HepG2 (cell line): ENCODE measurements around the gene ABCC2. TPM values are rescaled to one million over a fixed set of nuclear protein-coding genes. Genes with fewer than 3 reads are reported as not detected.

ENCODE experiments used
- ATAC-seq: fragments of 200-7000 bp; cut with Tn5 transposase; 3 replicates; pipeline ENCODE4 v1.9.1; 2020; ENCODE audit warnings: mild to moderate bottlenecking, moderate library complexity
- BruUV-seq: library from RNA; stranded (reverse); fragments of 400-500 nt; replicated peaks from 2 replicates; lab custom pipeline; 2021; lab: Mats Ljungman, UMichigan
- CTCF ChIA-PET: fragments of 300-600 bp; formaldehyde crosslinking; extraction: SDS; loops from one replicate; lab custom pipeline; 2021; ENCODE audit warnings: low total read pairs, inconsistent platforms, low intra/inter-chr PET ratio; lab: Yijun Ruan, JAX
- POLR2A ChIA-PET: fragments of 350-600 bp; sonication (Branson Sonifier 250); formaldehyde crosslinking; loops from one replicate; lab custom pipeline; 2020; ENCODE audit warnings: antibody characterized with exemption, inconsistent platforms; lab: Yijun Ruan, JAX
- DNase-seq: peaks from one replicate; pipeline ENCODE4 v3.0.0-alpha.2; 2015; ENCODE audit warnings: low spot score
- FAIRE-seq: peaks from 3 replicates; lab custom pipeline; 2011; peaks lifted over from hg19 to GRCh38; lab: Jason Lieb, UNC
- H2AFZ ChIP-seq: one replicate; pipeline ENCODE4 v1.6.1; 2011; ENCODE audit warnings: low read length, inconsistent platforms
- H3K27ac ChIP-seq: fragments of 300-600 bp; 3 replicates; pipeline ENCODE4 v1.8.0; 2011; ENCODE audit warnings: mixed run types, mild to moderate bottlenecking, mixed read lengths, low read length, inconsistent platforms; ENCODE audit not compliant: insufficient read depth; ENCODE audit errors: extremely low read length
- H3K27me3 ChIP-seq, 2 experiments: fragments of 200-600 bp in 1 of 2; 2 replicates in 1 of 2; 3 replicates in 1 of 2; pipeline versions ENCODE4 v1.6.0 to v1.8.0; 2011; ENCODE audit warnings: low read length in 2 of 2, mild to moderate bottlenecking in 2 of 2, moderate library complexity in 2 of 2, inconsistent platforms in 1 of 2; ENCODE audit not compliant: insufficient read depth in 2 of 2, control insufficient read depth in 1 of 2
- H3K36me3 ChIP-seq, 2 experiments: fragments of 200-600 bp in 1 of 2; replicated peaks in 1 of 2; 2 replicates in 1 of 2; 3 replicates in 1 of 2; pipeline versions ENCODE4 v1.5.1 to v1.8.0; 2011; ENCODE audit warnings: low read length in 2 of 2, inconsistent platforms in 1 of 2; ENCODE audit not compliant: insufficient read depth in 2 of 2, control insufficient read depth in 1 of 2
- H3K4me1 ChIP-seq: 2 replicates; pipeline ENCODE4 v1.5.1; 2012; ENCODE audit warnings: low read length, inconsistent platforms; ENCODE audit not compliant: insufficient read depth
- H3K4me2 ChIP-seq: 2 replicates; pipeline ENCODE4 v1.6.0; 2011; ENCODE audit warnings: low read depth, low read length, inconsistent platforms
- H3K4me3 ChIP-seq, 3 experiments: fragments of 200-600 bp in 1 of 3; sonication (generic), shearing (Covaris generic) in 1 of 3; replicated peaks in 1 of 3; 2 replicates each; pipeline ENCODE4 v1.5.1; 2011 to 2016; ENCODE audit warnings: low read length in 3 of 3, inconsistent platforms in 2 of 3, low read depth in 2 of 3, mild to moderate bottlenecking in 2 of 3, control low read depth in 1 of 3, mixed read lengths in 1 of 3; ENCODE audit not compliant: insufficient read depth in 1 of 3
- H3K79me2 ChIP-seq: one replicate; pipeline ENCODE4 v1.6.1; 2011; ENCODE audit warnings: low read length, inconsistent platforms; ENCODE audit not compliant: insufficient read depth
- H3K9ac ChIP-seq: 2 replicates; pipeline ENCODE4 v1.6.0; 2011; ENCODE audit warnings: mild to moderate bottlenecking, low read depth, low read length, inconsistent platforms; ENCODE audit not compliant: insufficient read depth
- H3K9me3 ChIP-seq: 2 replicates; pipeline ENCODE4 v1.5.1; 2012; ENCODE audit warnings: mild to moderate bottlenecking, low read length
- H4K20me1 ChIP-seq: 2 replicates; pipeline ENCODE4 v1.6.0; 2011; ENCODE audit warnings: inconsistent platforms, mild to moderate bottlenecking, low read length, moderate library complexity; ENCODE audit not compliant: insufficient read depth
- DPF2 ChIP-seq: sonication (generic); formaldehyde crosslinking; IDR thresholded peaks from 2 replicates; pipeline ENCODE4 v1.4.0; 2020; ENCODE audit warnings: mild to moderate bottlenecking, low read depth, missing genetic modification reagents, borderline replicate concordance
- ETV5 ChIP-seq: IDR thresholded peaks from 2 replicates; pipeline ENCODE4 v1.6.1; 2018; ENCODE audit warnings: missing biosample characterization, missing genetic modification reagents, inconsistent platforms, borderline replicate concordance
- KLF12 ChIP-seq: sonication (generic); formaldehyde crosslinking; IDR thresholded peaks from 2 replicates; pipeline ENCODE4 v1.4.0; 2020; ENCODE audit warnings: missing genetic modification reagents, borderline replicate concordance
- LCORL ChIP-seq, 2 experiments: fragments of 450-650 bp in 1 of 2; sonication (generic) in 1 of 2; formaldehyde crosslinking in 1 of 2; IDR thresholded peaks; 2 replicates each; pipeline versions ENCODE4 v1.5.0 to v1.6.1; 2017 to 2020; ENCODE audit warnings: antibody characterized with exemption in 1 of 2, missing genetic modification reagents in 1 of 2
- NR3C1 ChIP-seq: sonication (generic); formaldehyde crosslinking; IDR thresholded peaks from 2 replicates; pipeline ENCODE4 v1.4.0; 2020; ENCODE audit warnings: missing genetic modification reagents
- POLR2A ChIP-seq, 2 experiments: IDR thresholded peaks; 2 replicates each; pipeline ENCODE4 v1.6.1; 2011; ENCODE audit warnings: low read depth in 2 of 2, low read length in 2 of 2, mild to moderate bottlenecking in 1 of 2, moderate library complexity in 1 of 2; ENCODE audit not compliant: insufficient read depth in 1 of 2
- POLR2G ChIP-seq: fragments of 200-400 bp; formaldehyde crosslinking; IDR thresholded peaks from 2 replicates; pipeline ENCODE4 v1.6.1; 2018; ENCODE audit warnings: mild to moderate bottlenecking, low read depth, low read length, moderate library complexity
- RBM22 ChIP-seq: fragments of 200-400 bp; formaldehyde crosslinking; optimal IDR thresholded peaks from 2 replicates; pipeline ENCODE3; 2017; ENCODE audit warnings: mild to moderate bottlenecking, low read length, moderate library complexity
- RFX1 ChIP-seq: fragments of 450-650 bp; IDR thresholded peaks from 2 replicates; pipeline ENCODE4 v1.6.1; 2017
- SOX6 ChIP-seq, 2 experiments: fragments of 450-650 bp in 1 of 2; sonication (generic) in 1 of 2; formaldehyde crosslinking in 1 of 2; IDR thresholded peaks; 2 replicates each; pipeline versions ENCODE4 v1.4.0 to v1.6.1; 2017 to 2020; ENCODE audit warnings: antibody characterized with exemption in 1 of 2, mild to moderate bottlenecking in 1 of 2, missing genetic modification reagents in 1 of 2
- ZFYVE20 ChIP-seq: sonication (generic); formaldehyde crosslinking; IDR thresholded peaks from 2 replicates; pipeline ENCODE4 v1.8.0; 2023; ENCODE audit warnings: low read depth, mild to moderate bottlenecking, moderate library complexity, missing genetic modification reagents, borderline replicate concordance
- ZNF12 ChIP-seq: sonication (generic); formaldehyde crosslinking; IDR thresholded peaks from 2 replicates; pipeline ENCODE4 v1.5.0; 2020; ENCODE audit warnings: missing genetic modification reagents
- ZNF326 ChIP-seq: sonication (generic); formaldehyde crosslinking; IDR thresholded peaks from 2 replicates; pipeline ENCODE4 v1.4.0; 2020; ENCODE audit warnings: missing genetic modification reagents, borderline replicate concordance
- ZNF329 ChIP-seq: sonication (generic); formaldehyde crosslinking; IDR thresholded peaks from 2 replicates; pipeline ENCODE4 v1.9.0; 2021; ENCODE audit warnings: low read depth, mild to moderate bottlenecking, missing genetic modification reagents
- ZNF879 ChIP-seq: sonication (generic); formaldehyde crosslinking; IDR thresholded peaks from 2 replicates; pipeline ENCODE4 v1.8.1; 2023; ENCODE audit warnings: missing genetic modification reagents
- WGBS: methylation state at CpG from one replicate; pipeline ENCODE4 v1.1.6; 2017; ENCODE audit warnings: low lambda C conversion rate; 5-methylcytosine and 5-hydroxymethylcytosine counted together
- in situ Hi-C: cut with HindIII; loops from 2 replicates; pipeline ENCODE4 v1.10.0; 2017; ENCODE audit warnings: low pct_unique_long_range_greater_than_20kb; ENCODE audit not compliant: extremely low pct_ligation_motif_present
- intact Hi-C: fragments of 100-400 bp; cut with micrococcal nuclease; formaldehyde crosslinking; loops from one replicate; pipeline ENCODE4 v1.10.0; 2022; ENCODE audit not compliant: unreplicated experiment
- polyA plus RNA-seq, 8 experiments: library from polyadenylated mRNA; depleted of rRNA in 3 of 8; stranded (reverse) in 7 of 8; unstranded in 1 of 8; fragments of >200 nt; fragmentation: Illumina TruSeq in 4 of 8; extraction: Trizol in 4 of 8; gene quantifications; 2 replicates each; pipeline versions ENCODE4 v1.2.1 to v1.2.3, GENCODE V29; 2011 to 2016; ENCODE audit warnings: low read depth in 4 of 8, missing spikeins in 1 of 8, mixed read lengths in 1 of 8; ENCODE audit not compliant: insufficient read depth in 1 of 8
- total RNA-seq, 5 experiments: library from RNA; depleted of rRNA; stranded (reverse); fragments of >200 nt; fragmentation: Illumina TruSeq; extraction: Trizol; gene quantifications; 2 replicates each; pipeline ENCODE4 v1.2.3, GENCODE V29; 2016; ENCODE audit warnings: low read depth in 1 of 5
- TF ChIP-seq, protein P1 (sequence below): sonication (generic); formaldehyde crosslinking; IDR thresholded peaks from 2 replicates; pipeline ENCODE4 v1.4.0; 2020; ENCODE audit warnings: missing genetic modification reagents

The ABCC2 gene
- total and polyA plus RNA-seq, 2 of the 13 experiments (the other 11 are each of a cell fraction or from before 2014, with no cell fraction given), result 181 to 497 TPM

DNA sequence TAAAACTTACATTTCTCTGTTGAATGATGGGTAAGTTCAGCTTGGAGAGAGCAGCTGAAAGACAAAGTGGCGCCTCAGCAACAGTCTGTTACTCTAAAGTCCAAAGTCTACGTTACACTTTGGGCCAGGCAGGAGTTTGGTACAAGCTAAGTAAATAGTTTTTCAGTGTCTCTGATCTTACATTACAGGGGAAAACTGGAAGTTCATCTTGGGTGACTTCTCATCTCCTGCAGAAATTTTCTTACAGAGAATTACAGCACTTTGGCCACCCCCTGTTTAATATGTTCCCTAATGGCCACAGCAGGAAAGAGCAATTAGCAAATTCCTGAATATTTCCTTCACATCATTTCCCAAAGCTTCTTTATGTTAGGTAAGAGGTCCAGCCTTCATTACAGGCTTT, 67.1 kb downstream of the ABCC2 start (continued):
- TF ChIP-seq, protein P1, sequence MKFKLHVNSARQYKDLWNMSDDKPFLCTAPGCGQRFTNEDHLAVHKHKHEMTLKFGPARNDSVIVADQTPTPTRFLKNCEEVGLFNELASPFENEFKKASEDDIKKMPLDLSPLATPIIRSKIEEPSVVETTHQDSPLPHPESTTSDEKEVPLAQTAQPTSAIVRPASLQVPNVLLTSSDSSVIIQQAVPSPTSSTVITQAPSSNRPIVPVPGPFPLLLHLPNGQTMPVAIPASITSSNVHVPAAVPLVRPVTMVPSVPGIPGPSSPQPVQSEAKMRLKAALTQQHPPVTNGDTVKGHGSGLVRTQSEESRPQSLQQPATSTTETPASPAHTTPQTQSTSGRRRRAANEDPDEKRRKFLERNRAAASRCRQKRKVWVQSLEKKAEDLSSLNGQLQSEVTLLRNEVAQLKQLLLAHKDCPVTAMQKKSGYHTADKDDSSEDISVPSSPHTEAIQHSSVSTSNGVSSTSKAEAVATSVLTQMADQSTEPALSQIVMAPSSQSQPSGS, result peak; percentile 40; the same call in 1 of the 2 replicates
- TF ChIP-seq ZFYVE20 (CRISPR knock-in tag) (no peak), DPF2 (peak; percentile 35; the same call in 1 of the 2 replicates), LCORL (IDR thresholded peaks at IDR 0.05) (no peak), LCORL (CRISPR knock-in tag; IDR thresholded peaks at IDR 0.05) (peak; percentile 68; the same call in 1 of the 2 replicates), SOX6 (IDR thresholded peaks at IDR 0.05) (no peak), SOX6 (CRISPR knock-in tag; IDR thresholded peaks at IDR 0.05) (peak; percentile 32; the same call in 1 of the 2 replicates)

DNA sequence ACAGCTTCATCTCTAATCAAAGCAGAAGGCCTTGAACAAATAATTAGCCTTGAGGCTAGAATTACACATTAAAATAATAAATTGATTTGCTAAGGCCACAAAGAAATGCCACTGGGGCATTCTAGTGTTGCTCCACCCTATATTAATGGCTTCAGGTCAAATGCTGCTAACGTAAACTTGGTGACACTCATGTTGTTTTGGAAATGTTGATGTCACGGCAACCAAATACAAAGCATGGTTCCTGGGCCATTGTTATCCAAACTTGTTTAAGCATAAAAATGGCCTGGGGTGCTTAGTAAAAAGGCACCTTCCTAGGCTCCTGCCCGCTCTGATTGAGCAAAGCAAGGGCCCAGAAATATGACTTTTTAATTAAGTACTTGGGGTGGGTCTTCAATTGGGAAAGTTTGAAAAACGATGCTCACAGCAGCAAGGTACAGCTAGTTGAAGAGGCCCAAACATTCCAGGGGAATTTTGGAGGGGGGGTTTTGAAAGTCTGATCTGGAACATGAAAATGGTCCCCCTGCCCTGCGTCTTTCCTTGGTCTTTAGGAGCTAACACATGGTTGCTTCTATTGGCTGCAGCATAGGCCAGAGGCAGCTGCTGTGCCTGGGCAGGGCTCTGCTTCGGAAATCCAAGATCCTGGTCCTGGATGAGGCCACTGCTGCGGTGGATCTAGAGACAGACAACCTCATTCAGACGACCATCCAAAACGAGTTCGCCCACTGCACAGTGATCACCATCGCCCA, 67.8 kb downstream of the ABCC2 start:
- Histone ChIP-seq H3K4me2 (peak overlapping the region; percentile 21), H3K4me3 (no peak overlapping the region), H3K4me1 (peaks cover 52% of the 10 kb centered on the region), H4K20me1 (peaks cover 5% of the 10 kb centered on the region), H2AFZ (no peak overlapping the region), H3K79me2 (no peaks in the 10 kb centered on the region), H3K9me3 (no peaks in the 10 kb centered on the region), H3K27me3 (no peaks in the 10 kb centered on the region), H3K27ac (peak overlapping the region; percentile 69), H3K36me3 (peaks cover 26 to 72% of the 10 kb centered on the region in 2 experiments), H3K9ac (no peak overlapping the region)
- FAIRE-seq (no peak), DNase-seq (no peak), ATAC-seq (no peak)
- CTCF ChIA-PET, result no interaction called here
- intact Hi-C loops (no loop called here), in situ Hi-C loops (loop anchor here (10.0 kb wide), 1 partner anchor 255 kb away; no protein-coding TSS in a partner anchor)
- no TSS peak for BruUV-seq
- POLR2A ChIA-PET, result interaction anchor here (0.8 to 1.3 kb wide), 3 partner anchors 9 to 118 kb away, joined by 3 to 4 read pairs (median 3); partner anchors contain the start of genes COX15 and CUTC
- TF ChIP-seq ZNF879 (CRISPR knock-in tag), result no peak
- no peak for TF ChIP-seq ZNF12 (CRISPR knock-in tag)
- TF ChIP-seq NR3C1 (CRISPR knock-in tag), result no peak
- no peak for TF ChIP-seq ETV5 (CRISPR knock-in tag)
- TF ChIP-seq RFX1, result peak; percentile 39
- peak; percentile 2 to 17; a peak in 1 of 4 replicates for TF ChIP-seq POLR2A (IDR thresholded peaks at IDR 0.05; ENCODE audit: insufficient read depth in 1 of 2, low read depth in 2 of 2, low read length in 2 of 2)
- TF ChIP-seq ZNF329 (CRISPR knock-in tag), result no peak
- peak; percentile 35 for TF ChIP-seq RBM22
- no peak for TF ChIP-seq KLF12 (CRISPR knock-in tag)
- peak; percentile 36; the same call in 1 of the 2 replicates for TF ChIP-seq POLR2G
- TF ChIP-seq ZNF326 (CRISPR knock-in tag), result no peak
- 95% methylated on average over 11 of the region's 11 CpGs for WGBS
